Measurements from ENCODE around the gene PRDM10. TPM values are rescaled to one million over a fixed set of nuclear protein-coding genes. Genes with fewer than 3 reads are reported as not detected.

Gene PRDM10
- total RNA-seq, 1 donor from 2014 or later, result 15.8 TPM

DNA sequence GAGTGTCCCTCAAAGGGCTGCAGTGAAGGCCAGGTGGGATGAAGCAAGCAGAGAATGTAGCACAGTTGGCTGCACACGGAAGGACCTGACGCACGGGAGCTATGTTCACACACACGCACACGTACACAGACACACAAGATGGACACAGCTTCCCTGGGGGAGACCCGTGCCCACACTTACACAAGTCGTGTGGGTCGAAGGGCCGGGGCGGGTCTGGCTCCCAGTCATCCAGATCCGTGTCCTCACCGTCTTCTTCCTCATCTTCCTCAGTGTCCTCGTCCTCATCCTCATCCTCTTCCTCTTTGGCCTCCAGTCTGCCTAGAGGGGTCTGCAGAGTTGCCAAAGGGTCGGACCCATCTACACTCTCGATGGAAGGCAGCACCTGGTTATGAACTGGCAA, 55.7 kb downstream of the PRDM10 start:
- H3K27me3 Mint-ChIP-seq (ENCODE audit: unreplicated experiment), result peaks cover 6% of the 10 kb centered on the region
- H3K4me1 Mint-ChIP-seq (ENCODE audit: unreplicated experiment), result peaks cover 9% of the 10 kb centered on the region
- no peak overlapping the region for H3K4me3 Mint-ChIP-seq (ENCODE audit: unreplicated experiment)
- H3K36me3 Mint-ChIP-seq (ENCODE audit: low read depth, unreplicated experiment), result peaks cover 27% of the 10 kb centered on the region
- DNase-seq (ENCODE audit: low spot score), result no peak
- H3K9me3 Mint-ChIP-seq (ENCODE audit: unreplicated experiment), result no peaks in the 10 kb centered on the region
- no peak overlapping the region for H3K27ac Mint-ChIP-seq (ENCODE audit: unreplicated experiment)
- TF ChIP-seq, protein P1, sequence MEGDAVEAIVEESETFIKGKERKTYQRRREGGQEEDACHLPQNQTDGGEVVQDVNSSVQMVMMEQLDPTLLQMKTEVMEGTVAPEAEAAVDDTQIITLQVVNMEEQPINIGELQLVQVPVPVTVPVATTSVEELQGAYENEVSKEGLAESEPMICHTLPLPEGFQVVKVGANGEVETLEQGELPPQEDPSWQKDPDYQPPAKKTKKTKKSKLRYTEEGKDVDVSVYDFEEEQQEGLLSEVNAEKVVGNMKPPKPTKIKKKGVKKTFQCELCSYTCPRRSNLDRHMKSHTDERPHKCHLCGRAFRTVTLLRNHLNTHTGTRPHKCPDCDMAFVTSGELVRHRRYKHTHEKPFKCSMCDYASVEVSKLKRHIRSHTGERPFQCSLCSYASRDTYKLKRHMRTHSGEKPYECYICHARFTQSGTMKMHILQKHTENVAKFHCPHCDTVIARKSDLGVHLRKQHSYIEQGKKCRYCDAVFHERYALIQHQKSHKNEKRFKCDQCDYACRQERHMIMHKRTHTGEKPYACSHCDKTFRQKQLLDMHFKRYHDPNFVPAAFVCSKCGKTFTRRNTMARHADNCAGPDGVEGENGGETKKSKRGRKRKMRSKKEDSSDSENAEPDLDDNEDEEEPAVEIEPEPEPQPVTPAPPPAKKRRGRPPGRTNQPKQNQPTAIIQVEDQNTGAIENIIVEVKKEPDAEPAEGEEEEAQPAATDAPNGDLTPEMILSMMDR (IDR thresholded peaks at IDR 0.05; ENCODE audit: unreplicated experiment), result no peak

DNA sequence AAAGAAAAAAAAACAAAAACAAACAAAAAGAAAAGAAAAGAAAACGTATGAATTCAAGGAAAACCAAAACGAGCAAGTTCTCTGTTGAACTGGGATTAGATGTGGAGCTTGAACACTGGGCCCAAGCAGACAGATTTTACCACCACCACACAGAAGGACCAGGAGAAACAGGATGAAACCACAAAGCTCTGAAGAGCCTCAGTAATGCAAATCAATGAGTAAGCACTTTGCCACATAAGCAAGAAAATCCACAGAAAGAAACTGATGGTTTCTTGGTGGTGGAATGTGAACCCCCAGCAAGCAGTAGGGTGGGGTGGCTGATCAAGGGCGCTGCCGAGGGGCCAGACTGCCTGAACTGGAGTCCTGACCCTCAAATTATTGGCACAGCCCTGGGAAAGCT, 56.4 kb downstream of the PRDM10 start:
- H3K4me3 Mint-ChIP-seq (ENCODE audit: unreplicated experiment), result peak overlapping the region; percentile 34
- TF ChIP-seq, protein P1 (IDR thresholded peaks at IDR 0.05; ENCODE audit: unreplicated experiment), result no peak
- H3K36me3 Mint-ChIP-seq (ENCODE audit: low read depth, unreplicated experiment), result peaks cover 32% of the 10 kb centered on the region
- H3K27ac Mint-ChIP-seq (ENCODE audit: unreplicated experiment), result no peak overlapping the region
- no peaks in the 10 kb centered on the region for H3K9me3 Mint-ChIP-seq (ENCODE audit: unreplicated experiment)
- peaks cover 6% of the 10 kb centered on the region for H3K27me3 Mint-ChIP-seq (ENCODE audit: unreplicated experiment)
- peaks cover 9% of the 10 kb centered on the region for H3K4me1 Mint-ChIP-seq (ENCODE audit: unreplicated experiment)
- DNase-seq (ENCODE audit: low spot score), result no peak

DNA sequence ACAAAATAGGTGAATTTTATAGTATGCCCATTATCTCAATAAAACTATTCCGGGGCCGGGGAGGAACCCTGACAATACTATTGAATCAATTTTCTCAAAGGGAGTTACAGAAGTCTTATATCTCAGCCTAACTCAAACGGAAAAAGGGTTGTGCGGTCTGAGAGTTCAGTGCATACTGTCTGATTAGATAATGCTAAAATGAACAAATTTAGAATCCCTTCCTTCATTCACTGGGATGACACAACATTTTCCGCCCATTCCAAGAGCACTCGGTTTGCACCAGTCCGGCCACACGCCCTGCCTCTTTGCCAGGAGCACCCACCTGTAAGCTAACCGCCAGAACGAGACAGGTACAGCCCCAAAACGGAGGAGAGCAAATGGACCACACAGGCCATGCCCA, 57.3 kb downstream of the PRDM10 start:
- H3K4me3 Mint-ChIP-seq (ENCODE audit: unreplicated experiment), result no peak overlapping the region

DNA sequence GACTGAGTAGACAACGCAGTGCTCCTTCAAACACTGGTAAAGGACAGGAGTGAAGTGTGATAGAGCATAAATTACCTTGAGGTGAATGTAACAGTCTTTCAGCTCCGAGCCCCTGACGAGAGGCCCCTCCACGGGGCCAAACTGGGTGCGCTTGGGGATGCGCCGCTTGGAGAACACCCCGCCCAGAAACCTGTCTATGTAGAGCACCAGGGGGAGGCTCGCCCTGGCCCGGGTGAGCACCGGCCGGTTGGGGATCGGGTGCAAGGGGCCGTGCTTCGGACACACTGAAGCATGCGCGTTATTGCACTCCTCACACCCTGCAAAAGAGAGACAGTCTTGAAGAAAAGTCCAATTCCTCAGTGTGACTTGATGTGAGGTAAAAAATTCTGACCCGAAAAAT, 57.9 kb downstream of the PRDM10 start:
- TF ChIP-seq, protein P1 (IDR thresholded peaks at IDR 0.05; ENCODE audit: unreplicated experiment), result no peak
- Mint-ChIP-seq H3K27ac (ENCODE audit: unreplicated experiment) (no peak overlapping the region), H3K4me1 (ENCODE audit: unreplicated experiment) (no peaks in the 10 kb centered on the region), H3K4me3 (ENCODE audit: unreplicated experiment) (no peak overlapping the region), H3K9me3 (ENCODE audit: unreplicated experiment) (no peaks in the 10 kb centered on the region), H3K36me3 (ENCODE audit: low read depth, unreplicated experiment) (peaks cover 32% of the 10 kb centered on the region), H3K27me3 (ENCODE audit: unreplicated experiment) (peaks cover 6% of the 10 kb centered on the region)
- no peak for DNase-seq (ENCODE audit: low spot score)

More for the DNA sequence above, 57.3 kb downstream of the PRDM10 start:
- Mint-ChIP-seq H3K27me3 (ENCODE audit: unreplicated experiment) (peaks cover 6% of the 10 kb centered on the region), H3K9me3 (ENCODE audit: unreplicated experiment) (no peaks in the 10 kb centered on the region), H3K4me1 (ENCODE audit: unreplicated experiment) (peaks cover 2% of the 10 kb centered on the region), H3K27ac (ENCODE audit: unreplicated experiment) (no peak overlapping the region), H3K36me3 (ENCODE audit: low read depth, unreplicated experiment) (peaks cover 32% of the 10 kb centered on the region)
- no peak for DNase-seq (ENCODE audit: low spot score)
- TF ChIP-seq, protein P1 (IDR thresholded peaks at IDR 0.05; ENCODE audit: unreplicated experiment), result no peak

DNA sequence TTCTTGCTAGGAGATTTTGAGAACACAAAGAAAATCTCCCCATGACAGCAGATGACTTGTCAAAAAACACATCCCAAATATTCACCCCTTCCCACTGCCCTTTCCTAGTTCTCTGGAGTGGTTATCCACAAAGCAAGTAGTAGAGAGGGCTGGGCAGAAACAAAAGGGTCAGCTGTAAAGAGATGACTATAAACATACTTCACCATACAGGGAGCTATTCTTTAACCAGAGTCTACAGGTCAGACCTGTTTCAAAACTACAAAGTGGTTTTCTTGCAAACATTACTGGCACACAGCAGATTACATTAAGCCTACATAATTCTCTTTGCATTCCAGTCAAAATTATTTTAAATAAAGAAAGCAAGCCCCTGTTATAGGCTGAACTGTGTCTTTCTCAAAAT, 59.6 kb downstream of the PRDM10 start:
- TF ChIP-seq, protein P1 (IDR thresholded peaks at IDR 0.05; ENCODE audit: unreplicated experiment), result no peak
- Mint-ChIP-seq H3K36me3 (ENCODE audit: low read depth, unreplicated experiment) (peaks cover 27% of the 10 kb centered on the region), H3K9me3 (ENCODE audit: unreplicated experiment) (no peaks in the 10 kb centered on the region), H3K27me3 (ENCODE audit: unreplicated experiment) (peaks cover 3% of the 10 kb centered on the region), H3K4me3 (ENCODE audit: unreplicated experiment) (no peak overlapping the region), H3K27ac (ENCODE audit: unreplicated experiment) (no peak overlapping the region), H3K4me1 (ENCODE audit: unreplicated experiment) (peaks cover 10% of the 10 kb centered on the region)
- DNase-seq (ENCODE audit: low spot score), result no peak

All from endothelial cell (in vitro differentiated cells).